HepG2 (cell line): Measurements from ENCODE around the gene VTI1B. TPM values are rescaled to one million over a fixed set of nuclear protein-coding genes. Genes with fewer than 3 reads are reported as not detected.
A peak's percentile ranks its signal among the peaks of the same experiment; 100 is the strongest.

Experiments used
- FOXC1 ChIP-seq: sonication (generic); formaldehyde crosslinking; IDR thresholded peaks from 2 replicates; pipeline ENCODE4 v1.8.0; 2022; ENCODE audit warnings: mild to moderate bottlenecking, missing genetic modification reagents, borderline replicate concordance
- GATA4 ChIP-seq: sonication (generic); IDR thresholded peaks from 2 replicates; pipeline ENCODE4 v1.6.1; 2016; ENCODE audit warnings: antibody characterized with exemption, low read depth, borderline replicate concordance
- HES4 ChIP-seq: sonication (generic); formaldehyde crosslinking; IDR thresholded peaks from 2 replicates; pipeline ENCODE4 v1.9.0; 2021; ENCODE audit warnings: mild to moderate bottlenecking, missing genetic modification reagents, borderline replicate concordance
- HMG20B ChIP-seq: conservative IDR thresholded peaks from 2 replicates; pipeline ENCODE4 v1.6.1; 2016; ENCODE audit warnings: missing genetic modification reagents, missing compliant biosample characterization
- IKZF1 ChIP-seq: fragments of 450-650 bp; IDR thresholded peaks from 2 replicates; pipeline ENCODE4 v1.7.1; 2016
- KLF9 ChIP-seq: IDR thresholded peaks from 2 replicates; pipeline ENCODE4 v1.6.1; 2016; ENCODE audit warnings: low read depth
- MBD4 ChIP-seq: IDR thresholded peaks from 2 replicates; pipeline ENCODE4 v1.6.1; 2012; ENCODE audit warnings: low read length, inconsistent platforms, borderline replicate concordance
- MXI1 ChIP-seq: IDR thresholded peaks from 3 replicates; pipeline ENCODE4 v1.6.1; 2012; ENCODE audit warnings: low read depth, low read length, inconsistent platforms, borderline replicate concordance
- SP5 ChIP-seq: IDR thresholded peaks from 2 replicates; pipeline ENCODE4 v1.6.1; 2016; ENCODE audit warnings: low read depth, borderline replicate concordance
- TCF12 ChIP-seq, 2 experiments: fragments of 450-650 bp in 1 of 2; sonication (generic) in 1 of 2; formaldehyde crosslinking in 1 of 2; IDR thresholded peaks; 2 replicates each; pipeline versions ENCODE4 v1.6.1 to v1.8.0; 2017 to 2022; ENCODE audit warnings: antibody characterized with exemption in 1 of 2, mild to moderate bottlenecking in 1 of 2, missing genetic modification reagents in 1 of 2, moderate library complexity in 1 of 2
- TCF7 ChIP-seq: sonication (generic); IDR thresholded peaks from 2 replicates; pipeline ENCODE4 v1.6.1; 2016; ENCODE audit warnings: antibody characterized with exemption, low read depth
- ZMYM3 ChIP-seq: sonication (generic); formaldehyde crosslinking; IDR thresholded peaks from 2 replicates; pipeline ENCODE4 v1.5.1; 2020; ENCODE audit warnings: mild to moderate bottlenecking, missing genetic modification reagents
- ZNF224 ChIP-seq: sonication (generic); formaldehyde crosslinking; IDR thresholded peaks from 2 replicates; pipeline ENCODE4 v1.5.0; 2020; ENCODE audit warnings: mild to moderate bottlenecking, missing genetic modification reagents
- ZNF883 ChIP-seq: sonication (generic); formaldehyde crosslinking; IDR thresholded peaks from 2 replicates; pipeline ENCODE4 v1.5.1; 2020; ENCODE audit warnings: mild to moderate bottlenecking, missing genetic modification reagents; ENCODE audit errors: not compliant biosample characterization
- polyA plus RNA-seq, 8 experiments: library from polyadenylated mRNA; depleted of rRNA in 3 of 8; stranded (reverse) in 7 of 8; unstranded in 1 of 8; fragments of >200 nt; fragmentation: Illumina TruSeq in 4 of 8; extraction: Trizol in 4 of 8; gene quantifications; 2 replicates each; pipeline versions ENCODE4 v1.2.1 to v1.2.3, GENCODE V29; 2011 to 2016; ENCODE audit warnings: low read depth in 4 of 8, missing spikeins in 1 of 8, mixed read lengths in 1 of 8; ENCODE audit not compliant: insufficient read depth in 1 of 8
- total RNA-seq, 5 experiments: library from RNA; depleted of rRNA; stranded (reverse); fragments of >200 nt; fragmentation: Illumina TruSeq; extraction: Trizol; gene quantifications; 2 replicates each; pipeline ENCODE4 v1.2.3, GENCODE V29; 2016; ENCODE audit warnings: low read depth in 1 of 5
- TF ChIP-seq, protein P1 (sequence below): sonication (generic); formaldehyde crosslinking; IDR thresholded peaks from 2 replicates; pipeline ENCODE4 v1.4.0; 2020; ENCODE audit warnings: mild to moderate bottlenecking, low read depth, missing genetic modification reagents
- TF ChIP-seq, protein P2 (sequence below), 2 experiments: IDR thresholded peaks; 2 replicates each; pipeline ENCODE4 v1.6.1; 2011 to 2012; ENCODE audit warnings: low read length in 2 of 2, borderline replicate concordance in 1 of 2, low read depth in 1 of 2, mild to moderate bottlenecking in 1 of 2, moderate library complexity in 1 of 2
- TF ChIP-seq, protein P3 (sequence below): sonication (generic); formaldehyde crosslinking; IDR thresholded peaks from 2 replicates; pipeline ENCODE4 v1.4.0; 2020; ENCODE audit warnings: missing genetic modification reagents, borderline replicate concordance
- TF ChIP-seq, protein P4 (sequence below): sonication (generic); formaldehyde crosslinking; IDR thresholded peaks from 2 replicates; pipeline ENCODE4 v1.5.1; 2020; ENCODE audit warnings: missing genetic modification reagents, mild to moderate bottlenecking, borderline replicate concordance
- TF ChIP-seq, protein P5 (sequence below): sonication (generic); formaldehyde crosslinking; IDR thresholded peaks from 2 replicates; pipeline ENCODE4 v1.5.0; 2020; ENCODE audit warnings: mild to moderate bottlenecking, missing genetic modification reagents, moderate library complexity

Gene VTI1B
- total and polyA plus RNA-seq, 2 of the 13 experiments (the other 11 are each of a cell fraction or from before 2014, with no cell fraction given) = 39.0 to 103 TPM

DNA sequence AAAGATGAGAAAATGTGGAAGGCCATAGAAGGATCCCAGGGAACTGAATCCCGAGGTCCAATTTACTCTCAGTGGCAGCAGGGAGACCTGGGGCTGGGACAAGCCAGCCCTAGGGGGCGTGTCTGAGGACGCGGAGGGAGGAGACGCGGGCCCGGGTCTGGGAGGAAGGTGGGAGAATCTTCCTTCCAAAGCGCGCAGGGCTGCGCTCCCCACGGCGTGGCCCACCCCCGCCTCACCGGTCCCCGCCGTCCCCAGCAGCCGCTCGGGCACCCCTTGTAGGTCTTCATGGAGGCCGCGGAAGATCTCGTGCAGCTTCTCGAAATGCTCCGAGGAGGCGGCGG, 323 bp downstream of the VTI1B start (continued):
- TF ChIP-seq KLF9 (CRISPR knock-in tag) (peak; percentile 88; the same call in 1 of the 2 replicates), FOXC1 (CRISPR knock-in tag) (no peak), ZMYM3 (CRISPR knock-in tag) (no peak), MXI1 (peak; percentile 38; the same call in 1 of the 3 replicates), IKZF1 (no peak), MBD4 (no peak), ZNF224 (CRISPR knock-in tag) (no peak), HES4 (no peak), HMG20B (no peak), GATA4 (no peak), TCF12 (IDR thresholded peaks at IDR 0.05) (no peak), TCF12 (CRISPR knock-in tag; IDR thresholded peaks at IDR 0.05) (peak; percentile 52; the same call in 1 of the 2 replicates), SP5 (CRISPR knock-in tag) (no peak), TCF7 (no peak), ZNF883 (no peak)
- TF ChIP-seq, protein P1, sequence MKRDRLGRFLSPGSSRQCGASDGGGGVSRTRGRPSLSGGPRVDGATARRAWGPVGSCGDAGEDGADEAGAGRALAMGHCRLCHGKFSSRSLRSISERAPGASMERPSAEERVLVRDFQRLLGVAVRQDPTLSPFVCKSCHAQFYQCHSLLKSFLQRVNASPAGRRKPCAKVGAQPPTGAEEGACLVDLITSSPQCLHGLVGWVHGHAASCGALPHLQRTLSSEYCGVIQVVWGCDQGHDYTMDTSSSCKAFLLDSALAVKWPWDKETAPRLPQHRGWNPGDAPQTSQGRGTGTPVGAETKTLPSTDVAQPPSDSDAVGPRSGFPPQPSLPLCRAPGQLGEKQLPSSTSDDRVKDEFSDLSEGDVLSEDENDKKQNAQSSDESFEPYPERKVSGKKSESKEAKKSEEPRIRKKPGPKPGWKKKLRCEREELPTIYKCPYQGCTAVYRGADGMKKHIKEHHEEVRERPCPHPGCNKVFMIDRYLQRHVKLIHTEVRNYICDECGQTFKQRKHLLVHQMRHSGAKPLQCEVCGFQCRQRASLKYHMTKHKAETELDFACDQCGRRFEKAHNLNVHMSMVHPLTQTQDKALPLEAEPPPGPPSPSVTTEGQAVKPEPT (CRISPR knock-in tag) = no peak
- TF ChIP-seq, protein P2, sequence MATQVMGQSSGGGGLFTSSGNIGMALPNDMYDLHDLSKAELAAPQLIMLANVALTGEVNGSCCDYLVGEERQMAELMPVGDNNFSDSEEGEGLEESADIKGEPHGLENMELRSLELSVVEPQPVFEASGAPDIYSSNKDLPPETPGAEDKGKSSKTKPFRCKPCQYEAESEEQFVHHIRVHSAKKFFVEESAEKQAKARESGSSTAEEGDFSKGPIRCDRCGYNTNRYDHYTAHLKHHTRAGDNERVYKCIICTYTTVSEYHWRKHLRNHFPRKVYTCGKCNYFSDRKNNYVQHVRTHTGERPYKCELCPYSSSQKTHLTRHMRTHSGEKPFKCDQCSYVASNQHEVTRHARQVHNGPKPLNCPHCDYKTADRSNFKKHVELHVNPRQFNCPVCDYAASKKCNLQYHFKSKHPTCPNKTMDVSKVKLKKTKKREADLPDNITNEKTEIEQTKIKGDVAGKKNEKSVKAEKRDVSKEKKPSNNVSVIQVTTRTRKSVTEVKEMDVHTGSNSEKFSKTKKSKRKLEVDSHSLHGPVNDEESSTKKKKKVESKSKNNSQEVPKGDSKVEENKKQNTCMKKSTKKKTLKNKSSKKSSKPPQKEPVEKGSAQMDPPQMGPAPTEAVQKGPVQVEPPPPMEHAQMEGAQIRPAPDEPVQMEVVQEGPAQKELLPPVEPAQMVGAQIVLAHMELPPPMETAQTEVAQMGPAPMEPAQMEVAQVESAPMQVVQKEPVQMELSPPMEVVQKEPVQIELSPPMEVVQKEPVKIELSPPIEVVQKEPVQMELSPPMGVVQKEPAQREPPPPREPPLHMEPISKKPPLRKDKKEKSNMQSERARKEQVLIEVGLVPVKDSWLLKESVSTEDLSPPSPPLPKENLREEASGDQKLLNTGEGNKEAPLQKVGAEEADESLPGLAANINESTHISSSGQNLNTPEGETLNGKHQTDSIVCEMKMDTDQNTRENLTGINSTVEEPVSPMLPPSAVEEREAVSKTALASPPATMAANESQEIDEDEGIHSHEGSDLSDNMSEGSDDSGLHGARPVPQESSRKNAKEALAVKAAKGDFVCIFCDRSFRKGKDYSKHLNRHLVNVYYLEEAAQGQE (IDR thresholded peaks at IDR 0.05; ENCODE audit: borderline replicate concordance in 1 of 2, low read depth in 1 of 2, low read length in 2 of 2) = no peak
- TF ChIP-seq, protein P3, sequence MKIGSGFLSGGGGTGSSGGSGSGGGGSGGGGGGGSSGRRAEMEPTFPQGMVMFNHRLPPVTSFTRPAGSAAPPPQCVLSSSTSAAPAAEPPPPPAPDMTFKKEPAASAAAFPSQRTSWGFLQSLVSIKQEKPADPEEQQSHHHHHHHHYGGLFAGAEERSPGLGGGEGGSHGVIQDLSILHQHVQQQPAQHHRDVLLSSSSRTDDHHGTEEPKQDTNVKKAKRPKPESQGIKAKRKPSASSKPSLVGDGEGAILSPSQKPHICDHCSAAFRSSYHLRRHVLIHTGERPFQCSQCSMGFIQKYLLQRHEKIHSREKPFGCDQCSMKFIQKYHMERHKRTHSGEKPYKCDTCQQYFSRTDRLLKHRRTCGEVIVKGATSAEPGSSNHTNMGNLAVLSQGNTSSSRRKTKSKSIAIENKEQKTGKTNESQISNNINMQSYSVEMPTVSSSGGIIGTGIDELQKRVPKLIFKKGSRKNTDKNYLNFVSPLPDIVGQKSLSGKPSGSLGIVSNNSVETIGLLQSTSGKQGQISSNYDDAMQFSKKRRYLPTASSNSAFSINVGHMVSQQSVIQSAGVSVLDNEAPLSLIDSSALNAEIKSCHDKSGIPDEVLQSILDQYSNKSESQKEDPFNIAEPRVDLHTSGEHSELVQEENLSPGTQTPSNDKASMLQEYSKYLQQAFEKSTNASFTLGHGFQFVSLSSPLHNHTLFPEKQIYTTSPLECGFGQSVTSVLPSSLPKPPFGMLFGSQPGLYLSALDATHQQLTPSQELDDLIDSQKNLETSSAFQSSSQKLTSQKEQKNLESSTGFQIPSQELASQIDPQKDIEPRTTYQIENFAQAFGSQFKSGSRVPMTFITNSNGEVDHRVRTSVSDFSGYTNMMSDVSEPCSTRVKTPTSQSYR = 0 out of 2 replicates have a peak, but pooled peaks have one; percentile 10
- TF ChIP-seq, protein P4, sequence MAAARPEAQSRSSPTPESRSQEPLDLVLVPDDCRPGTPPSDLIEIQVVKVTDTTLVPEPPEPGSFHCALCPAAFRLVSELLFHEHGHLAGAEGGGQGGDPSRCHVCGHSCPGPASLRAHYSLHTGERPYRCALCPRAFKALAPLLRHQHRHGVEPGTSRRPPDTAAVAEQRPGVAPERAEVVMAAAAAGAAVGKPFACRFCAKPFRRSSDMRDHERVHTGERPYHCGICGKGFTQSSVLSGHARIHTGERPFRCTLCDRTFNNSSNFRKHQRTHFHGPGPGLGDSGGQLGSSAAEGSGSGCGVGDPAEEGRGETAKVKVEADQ = no peak
- TF ChIP-seq, protein P5, sequence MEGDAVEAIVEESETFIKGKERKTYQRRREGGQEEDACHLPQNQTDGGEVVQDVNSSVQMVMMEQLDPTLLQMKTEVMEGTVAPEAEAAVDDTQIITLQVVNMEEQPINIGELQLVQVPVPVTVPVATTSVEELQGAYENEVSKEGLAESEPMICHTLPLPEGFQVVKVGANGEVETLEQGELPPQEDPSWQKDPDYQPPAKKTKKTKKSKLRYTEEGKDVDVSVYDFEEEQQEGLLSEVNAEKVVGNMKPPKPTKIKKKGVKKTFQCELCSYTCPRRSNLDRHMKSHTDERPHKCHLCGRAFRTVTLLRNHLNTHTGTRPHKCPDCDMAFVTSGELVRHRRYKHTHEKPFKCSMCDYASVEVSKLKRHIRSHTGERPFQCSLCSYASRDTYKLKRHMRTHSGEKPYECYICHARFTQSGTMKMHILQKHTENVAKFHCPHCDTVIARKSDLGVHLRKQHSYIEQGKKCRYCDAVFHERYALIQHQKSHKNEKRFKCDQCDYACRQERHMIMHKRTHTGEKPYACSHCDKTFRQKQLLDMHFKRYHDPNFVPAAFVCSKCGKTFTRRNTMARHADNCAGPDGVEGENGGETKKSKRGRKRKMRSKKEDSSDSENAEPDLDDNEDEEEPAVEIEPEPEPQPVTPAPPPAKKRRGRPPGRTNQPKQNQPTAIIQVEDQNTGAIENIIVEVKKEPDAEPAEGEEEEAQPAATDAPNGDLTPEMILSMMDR = peak; percentile 63
